Gastrocnemius medialis (tissue), 4 donors: Measurements from ENCODE around the gene MAN2A1. TPM values are rescaled to one million over a fixed set of nuclear protein-coding genes. Genes with fewer than 3 reads are reported as not detected.

ENCODE experiments used
- ATAC-seq, 2 donors: fragments of 150-250 bp; one replicate each; pipeline ENCODE4 v1.9.1; 2016
- DNase-seq, 2 donors: peaks; one replicate each; pipeline ENCODE4 v3.0.0-alpha.2; 2019
- H3K27ac ChIP-seq, 4 donors: fragments of 200-600 bp; sonication (generic); 1 replicate in 1 of 4; 2 replicates in 3 of 4; pipeline ENCODE4 v1.5.1; 2016 to 2018; ENCODE audit warnings: mild to moderate bottlenecking in 2 of 4, moderate library complexity in 1 of 4
- H3K27me3 ChIP-seq, 3 donors: fragments of 200-600 bp; sonication (generic) in 2 of 3; 1 replicate in 1 of 3; 2 replicates in 2 of 3; pipeline versions ENCODE4 v1.5.1 to v1.6.0; 2016 to 2019; ENCODE audit warnings: mild to moderate bottlenecking in 1 of 3, moderate library complexity in 1 of 3
- H3K36me3 ChIP-seq, 2 donors: fragments of 200-600 bp; sonication (generic) in 1 of 2; one replicate each; pipeline ENCODE4 v1.5.1; 2017 to 2018
- H3K4me1 ChIP-seq, 2 donors: fragments of 200-600 bp; sonication (generic) in 1 of 2; one replicate each; pipeline ENCODE4 v1.5.1; 2016 to 2017; ENCODE audit warnings: mild to moderate bottlenecking in 2 of 2
- H3K4me3 ChIP-seq, 4 donors: fragments of 200-600 bp; sonication (generic) in 3 of 4; 1 replicate in 1 of 4; 2 replicates in 3 of 4; pipeline ENCODE4 v1.5.1; 2016 to 2019; ENCODE audit warnings: mild to moderate bottlenecking in 2 of 4
- H3K9me3 ChIP-seq, 3 donors: fragments of 200-600 bp; sonication (generic) in 2 of 3; 1 replicate in 1 of 3; 2 replicates in 2 of 3; pipeline ENCODE4 v1.5.1; 2016 to 2019
- CTCF ChIP-seq, 5 experiments: fragments of 450-650 bp in 3 of 5; fragments of 200-600 bp in 2 of 5; sonication (generic) in 2 of 5; IDR thresholded peaks in 4 of 5; conservative IDR thresholded peaks in 1 of 5; 1 replicate in 4 of 5; 2 replicates in 1 of 5; pipeline ENCODE4 v1.5.1; 2016 to 2019; ENCODE audit warnings: antibody characterized with exemption in 5 of 5, mild to moderate bottlenecking in 3 of 5, moderate library complexity in 3 of 5
- POLR2A ChIP-seq, 2 donors: fragments of 450-650 bp; IDR thresholded peaks; one replicate each; pipeline ENCODE4 v1.6.1; 2017; ENCODE audit warnings: antibody characterized with exemption in 2 of 2, mild to moderate bottlenecking in 2 of 2, moderate library complexity in 2 of 2
- in situ Hi-C, 4 donors: fragments of 200-750 bp; cut with MboI; loops; one replicate each; pipeline versions ENCODE4 v1.15.0 to v1.8.0; 2017; ENCODE audit warnings: low sequenced_read_pairs in 4 of 4
- intact Hi-C: fragments of 100-400 bp; cut with DNase I; formaldehyde crosslinking; loops from one replicate; pipeline ENCODE4 v1.15.1; 2023; ENCODE audit warnings: low total_unique reads
- total RNA-seq, 4 donors: library from RNA; depleted of rRNA; stranded (reverse); fragments of >200 nt; gene quantifications; one replicate each; pipeline versions ENCODE4 v1.1.0 to v1.2.3, GENCODE V29; 2016

The MAN2A1 gene
- total RNA-seq = 10 to 100 TPM; 15.0 to 28.6 (median 19.8) TPM

GRCh38 chr5:109689740-109690241 lies at the start of gene MAN2A1:
Gene MAN2A1, plus strand, starts transcription at chr5:109689927. Its CDS starts 491 bp downstream, at chr5:109690418.
- in situ Hi-C loops = loop anchor here in 2 of 4 donors (10.0 to 25.0 kb wide), 2 partner anchors 75 to 952 kb away; partner anchors contain the start of gene FER (in 1 of the 2)
- peak; percentile 71 to 74 for DNase-seq
- no peaks in the 10 kb centered on the region for H3K27me3 ChIP-seq
- H3K27ac ChIP-seq = peak within 1 kb of the TSS; percentile 94 to 99 (median 98)
- no peaks in the 10 kb centered on the region for H3K36me3 ChIP-seq
- no peaks in the 10 kb centered on the region for H3K9me3 ChIP-seq
- peak within 1 kb of the TSS; percentile 88 to 98 (median 96) for H3K4me3 ChIP-seq
- TF ChIP-seq POLR2A (IDR thresholded peaks at IDR 0.05) (no peak), CTCF (IDR thresholded peaks at IDR 0.05 in 4 of 5, conservative IDR thresholded peaks at IDR 0.05 in 1 of 5) (no peak)
- peak; percentile 56 to 64 for ATAC-seq
- intact Hi-C loops = loop anchor here (1.0 to 10.0 kb wide), 8 partner anchors 79 to 1305 kb away; partner anchors contain the start of genes FBXL17, FER and SLC25A46
- peaks cover 29 to 42% of the 10 kb centered on the region in 2 donors for H3K4me1 ChIP-seq

- Histone ChIP-seq H3K36me3 (no peaks in the 10 kb centered on the region), H3K9me3 (no peaks in the 10 kb centered on the region), H3K4me1 (no peaks in the 10 kb centered on the region), H3K4me3 (no peak overlapping the region), H3K27me3 (no peaks in the 10 kb centered on the region), H3K27ac (no peak overlapping the region)
- no peak for TF ChIP-seq POLR2A (IDR thresholded peaks at IDR 0.05)
- no peak for TF ChIP-seq CTCF (IDR thresholded peaks at IDR 0.05 in 4 of 5, conservative IDR thresholded peaks at IDR 0.05 in 1 of 5)
- ATAC-seq (no peak), DNase-seq (no peak)
- in situ Hi-C loops (no loop called here), intact Hi-C loops (no loop called here)
Observed at GRCh38 chr5:109640976-109641375, 48.8 kb upstream of the MAN2A1 start.

GRCh38 chr5:109643791-109644350 lies 45.9 kb upstream of the MAN2A1 start:
- H3K27ac ChIP-seq = no peak overlapping the region
- H3K9me3 ChIP-seq = no peaks in the 10 kb centered on the region
- DNase-seq (no peak), ATAC-seq (no peak)
- intact Hi-C loops (no loop called here), in situ Hi-C loops (no loop called here)
- no peaks in the 10 kb centered on the region for H3K4me1 ChIP-seq
- no peaks in the 10 kb centered on the region for H3K27me3 ChIP-seq
- H3K36me3 ChIP-seq = no peaks in the 10 kb centered on the region
- TF ChIP-seq CTCF (IDR thresholded peaks at IDR 0.05 in 4 of 5, conservative IDR thresholded peaks at IDR 0.05 in 1 of 5) = no peak
- TF ChIP-seq POLR2A (IDR thresholded peaks at IDR 0.05) = no peak
- H3K4me3 ChIP-seq = no peak overlapping the region

GRCh38 chr5:109644829-109645228 lies 44.9 kb upstream of the MAN2A1 start:
- in situ Hi-C loops = no loop called here
- Histone ChIP-seq H3K9me3 (no peaks in the 10 kb centered on the region), H3K27ac (no peak overlapping the region), H3K36me3 (no peaks in the 10 kb centered on the region), H3K4me3 (no peak overlapping the region), H3K4me1 (no peaks in the 10 kb centered on the region), H3K27me3 (no peaks in the 10 kb centered on the region)
- DNase-seq (no peak), ATAC-seq (no peak)
- no peak for TF ChIP-seq CTCF (IDR thresholded peaks at IDR 0.05 in 4 of 5, conservative IDR thresholded peaks at IDR 0.05 in 1 of 5)
- TF ChIP-seq POLR2A (IDR thresholded peaks at IDR 0.05) = no peak
- intact Hi-C loops = no loop called here
